SK-N-SH (cell line): ENCODE results near the gene GGTLC2. TPM values are rescaled to one million over a fixed set of nuclear protein-coding genes. Genes with fewer than 3 reads are reported as not detected.

Experiments used
- CTCF ChIA-PET: fragments of 300-600, 350-600 bp; formaldehyde crosslinking; extraction: SDS; loops from one replicate; lab custom pipeline; 2021; lab: Yijun Ruan, JAX
- POLR2A ChIA-PET: fragments of 350-600 bp; sonication (Branson Sonifier 250); formaldehyde crosslinking; extraction: SDS; loops from one replicate; lab custom pipeline; 2020; ENCODE audit warnings: antibody characterized with exemption, inconsistent platforms; lab: Yijun Ruan, JAX
- DNase-seq: peaks from one replicate; pipeline ENCODE4 v3.0.0; 2012
- H2AFZ ChIP-seq: fragments of 200-600 bp; sonication (generic); 2 replicates; pipeline ENCODE4 v1.8.1; 2016; ENCODE audit warnings: antibody characterized with exemption, mild to moderate bottlenecking, low read depth
- H3F3A ChIP-seq: fragments of 200-600 bp; sonication (generic); replicated peaks from 2 replicates; pipeline ENCODE3; 2016; ENCODE audit warnings: antibody characterized with exemption, mild to moderate bottlenecking; ENCODE audit not compliant: insufficient read depth
- H3K27ac ChIP-seq, 2 experiments: fragments of 200-500 bp in 1 of 2; fragments of 200-600 bp in 1 of 2; sonication (Bioruptor generic) in 1 of 2; sonication (generic), shearing (Covaris generic) in 1 of 2; 2 replicates each; pipeline versions ENCODE4 v1.5.1 to v1.6.1; 2014 to 2016; ENCODE audit warnings: low read depth in 2 of 2, inconsistent platforms in 1 of 2, low read length in 1 of 2, mild to moderate bottlenecking in 1 of 2, mixed read lengths in 1 of 2
- H3K27me3 ChIP-seq: fragments of 200-600 bp; sonication (generic), shearing (Covaris generic); 2 replicates; pipeline ENCODE4 v1.6.1; 2016; ENCODE audit warnings: mixed run types; ENCODE audit not compliant: insufficient read depth
- H3K36me3 ChIP-seq, 2 experiments: fragments of 200-500 bp in 1 of 2; fragments of 200-600 bp in 1 of 2; sonication (Bioruptor generic) in 1 of 2; sonication (generic) in 1 of 2; replicated peaks in 1 of 2; 2 replicates each; pipeline versions ENCODE3 to v1.5.1; 2014 to 2016; ENCODE audit warnings: low read length in 1 of 2, mild to moderate bottlenecking in 1 of 2; ENCODE audit not compliant: insufficient read depth in 2 of 2, control insufficient read depth in 1 of 2
- H3K4me1 ChIP-seq, 2 experiments: fragments of 200-500 bp in 1 of 2; fragments of 200-600 bp in 1 of 2; sonication (Bioruptor generic) in 1 of 2; sonication (generic), shearing (Covaris generic) in 1 of 2; 2 replicates each; pipeline versions ENCODE4 v1.5.1 to v1.6.1; 2014 to 2016; ENCODE audit warnings: low read depth in 1 of 2, low read length in 1 of 2, mixed run types in 1 of 2; ENCODE audit not compliant: insufficient read depth in 2 of 2, control insufficient read depth in 1 of 2
- H3K4me2 ChIP-seq: fragments of 200-600 bp; sonication (generic), shearing (Covaris generic); 2 replicates; pipeline ENCODE4 v1.6.1; 2017; ENCODE audit warnings: mixed run types
- H3K4me3 ChIP-seq, 2 experiments: fragments of 200-500 bp in 1 of 2; fragments of 200-600 bp in 1 of 2; sonication (Bioruptor generic) in 1 of 2; sonication (generic), shearing (Covaris generic) in 1 of 2; 2 replicates each; pipeline versions ENCODE4 v1.5.1 to v1.8.1; 2014 to 2016; ENCODE audit warnings: low read depth in 2 of 2, inconsistent platforms in 1 of 2, low read length in 1 of 2, mild to moderate bottlenecking in 1 of 2, mixed read lengths in 1 of 2, moderate library complexity in 1 of 2
- H3K79me2 ChIP-seq: fragments of 200-600 bp; sonication (generic); 2 replicates; pipeline ENCODE4 v1.8.1; 2017; ENCODE audit warnings: mild to moderate bottlenecking; ENCODE audit not compliant: insufficient read depth
- H3K9ac ChIP-seq: fragments of 200-600 bp; sonication (generic); 2 replicates; pipeline ENCODE4 v1.6.1; 2017; ENCODE audit warnings: mixed run types
- H3K9me2 ChIP-seq: fragments of 200-600 bp; sonication (generic); 2 replicates; pipeline ENCODE4 v1.6.1; 2017; ENCODE audit warnings: mixed run types
- H3K9me3 ChIP-seq: fragments of 200-600 bp; sonication (generic); 2 replicates; pipeline ENCODE4 v1.6.1; 2017; ENCODE audit warnings: mixed run types, mild to moderate bottlenecking, moderate library complexity
- H4K20me1 ChIP-seq: fragments of 200-600 bp; sonication (generic); 2 replicates; pipeline ENCODE4 v1.6.1; 2017; ENCODE audit warnings: mild to moderate bottlenecking, mixed run types; ENCODE audit not compliant: insufficient read depth
- FOXJ3 ChIP-seq: sonication (generic); formaldehyde crosslinking; IDR thresholded peaks from 2 replicates; pipeline ENCODE4 v1.5.1; 2020; ENCODE audit warnings: mild to moderate bottlenecking, missing genetic modification reagents
- FOXM1 ChIP-seq: IDR thresholded peaks from 2 replicates; pipeline ENCODE4 v1.4.0; 2012; ENCODE audit warnings: low read depth, mild to moderate bottlenecking
- GABPA ChIP-seq: IDR thresholded peaks from 2 replicates; pipeline ENCODE4 v1.4.0; 2012; ENCODE audit warnings: low read depth, mild to moderate bottlenecking
- GATA2 ChIP-seq: sonication (generic); formaldehyde crosslinking; IDR thresholded peaks from 2 replicates; pipeline ENCODE4 v1.5.0; 2020; ENCODE audit warnings: mild to moderate bottlenecking, missing genetic modification reagents
- NFIC ChIP-seq: IDR thresholded peaks from 2 replicates; pipeline ENCODE4 v1.4.0; 2012; ENCODE audit warnings: borderline replicate concordance
- SIN3A ChIP-seq: IDR thresholded peaks from 2 replicates; pipeline ENCODE4 v1.6.1; 2012; ENCODE audit warnings: low read depth, mild to moderate bottlenecking, low read length, moderate library complexity, borderline replicate concordance
- SMC3 ChIP-seq: IDR thresholded peaks from 2 replicates; pipeline ENCODE4 v1.6.1; 2012; ENCODE audit warnings: low read depth, low read length, improper control_type of control experiment
- WGBS: methylation state at CpG from one replicate; pipeline ENCODE4 v1.1.6; 2017; ENCODE audit warnings: low lambda C conversion rate; 5-methylcytosine and 5-hydroxymethylcytosine counted together
- polyA plus RNA-seq, 3 experiments: library from polyadenylated mRNA; depleted of rRNA; stranded (reverse); fragments of >200 nt; gene quantifications; 2 replicates each; pipeline ENCODE4 v1.2.3, GENCODE V29; 2012

The GGTLC2 gene
- polyA plus RNA-seq, 1 of the 3 experiments (the other 2 are of a cell fraction) = not detected

DNA sequence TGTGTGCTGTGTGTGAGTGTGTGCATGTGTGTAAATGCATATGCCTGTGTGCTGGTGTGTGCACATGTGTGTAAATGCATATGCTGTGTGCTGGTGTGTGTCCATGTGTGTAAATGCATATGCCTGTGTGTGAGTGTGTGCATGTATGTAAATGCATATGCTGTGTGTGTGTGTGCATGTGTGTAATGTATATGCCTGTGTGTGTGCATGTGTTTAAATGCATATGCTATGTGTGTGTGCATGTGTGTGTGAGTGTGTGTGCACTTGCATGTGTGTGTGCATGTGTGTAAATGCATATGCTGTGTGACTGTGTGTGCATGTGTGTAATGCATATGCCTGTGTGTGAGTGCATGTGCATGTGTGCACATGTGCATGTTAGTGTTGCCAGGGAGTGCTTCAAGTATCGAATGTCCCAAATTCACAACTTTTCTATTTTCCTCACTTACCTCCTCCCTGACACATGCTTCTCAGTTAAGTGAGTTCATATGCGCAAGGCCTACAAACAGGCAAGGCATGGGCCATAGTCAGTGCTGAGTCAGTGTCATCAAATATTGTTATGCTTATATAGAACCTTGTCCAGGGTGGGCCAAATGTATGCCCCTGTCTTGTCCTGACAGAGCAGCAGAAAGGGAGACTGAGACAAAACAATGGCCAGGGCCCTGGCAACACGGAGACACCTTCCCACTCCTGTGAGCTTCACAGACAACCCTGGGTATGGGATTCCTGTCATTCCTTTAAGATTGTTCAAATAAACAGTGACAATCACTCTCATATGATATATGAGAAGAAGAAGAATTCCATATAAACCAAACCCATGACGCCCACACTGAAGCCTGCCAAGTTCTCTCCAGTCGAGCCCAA, 38.6 kb downstream of the GGTLC2 start:
- no peaks in the 10 kb centered on the region for H3K9me2 ChIP-seq
- 41% methylated on average over 5 of the region's 5 CpGs for WGBS
- H3K27ac ChIP-seq = no peak overlapping the region
- TF ChIP-seq SMC3 = no peak
- no peak for TF ChIP-seq FOXJ3 (CRISPR knock-in tag)
- no peaks in the 10 kb centered on the region for H3K9me3 ChIP-seq
- no peak overlapping the region for H2AFZ ChIP-seq
- H3K79me2 ChIP-seq = no peaks in the 10 kb centered on the region
- no peak for DNase-seq
- H3K4me1 ChIP-seq = no peaks in the 10 kb centered on the region; a peak in 1 of 4 replicates
- H3K4me3 ChIP-seq = no peak overlapping the region
- no peaks in the 10 kb centered on the region for H4K20me1 ChIP-seq
- H3K36me3 ChIP-seq = no peaks in the 10 kb centered on the region
- CTCF ChIA-PET = interaction anchor here (0.6 to 1.0 kb wide), 2 partner anchors 23 to 103 kb away, joined by 3 read pairs; no protein-coding TSS in a partner anchor
- no peaks in the 10 kb centered on the region for H3K27me3 ChIP-seq
- H3K4me2 ChIP-seq = no peak overlapping the region
- POLR2A ChIA-PET = no interaction called here
- no peak overlapping the region for H3K9ac ChIP-seq
- H3F3A ChIP-seq = no peaks in the 10 kb centered on the region

DNA sequence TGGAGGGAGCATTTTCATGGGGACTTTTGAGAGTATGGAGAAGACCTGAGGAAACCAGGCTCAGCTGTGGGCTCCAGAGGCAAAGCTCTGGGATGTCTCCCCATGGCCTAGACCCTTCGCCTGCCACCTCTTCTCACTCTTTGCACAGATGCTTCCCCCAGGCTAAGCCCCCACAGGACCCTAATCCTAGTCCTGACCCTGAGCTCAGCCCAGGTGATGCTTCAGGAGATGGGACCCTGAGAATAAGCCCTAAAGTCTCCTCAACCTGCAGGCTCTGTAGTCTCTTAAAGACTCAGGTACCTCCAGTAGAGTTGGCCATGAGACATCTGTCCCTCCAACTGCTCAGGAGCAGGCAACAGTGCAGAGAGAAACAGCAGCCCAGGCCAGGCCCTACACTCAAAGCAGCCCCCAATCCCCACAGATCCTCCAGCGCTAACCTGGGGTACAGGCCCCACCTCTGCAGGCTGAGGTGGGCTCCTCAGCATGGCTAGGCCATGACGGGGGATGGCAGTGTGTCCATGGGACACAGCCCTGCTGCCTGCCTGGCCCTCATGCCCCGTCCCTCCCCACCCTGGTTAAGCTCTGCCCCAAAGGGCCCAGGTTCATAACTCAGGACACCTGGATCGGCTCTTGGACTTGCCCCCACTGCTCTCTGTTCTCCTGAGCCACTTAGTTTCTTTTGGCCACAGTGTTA, 39.4 kb downstream of the GGTLC2 start:
- Histone ChIP-seq H3K27ac (no peak overlapping the region), H3F3A (no peaks in the 10 kb centered on the region), H3K79me2 (no peaks in the 10 kb centered on the region), H2AFZ (no peak overlapping the region), H3K4me2 (no peak overlapping the region), H4K20me1 (no peaks in the 10 kb centered on the region), H3K9me2 (no peaks in the 10 kb centered on the region), H3K4me1 (no peaks in the 10 kb centered on the region; a peak in 1 of 4 replicates), H3K36me3 (no peaks in the 10 kb centered on the region), H3K9ac (no peak overlapping the region), H3K9me3 (no peaks in the 10 kb centered on the region), H3K4me3 (no peak overlapping the region), H3K27me3 (no peaks in the 10 kb centered on the region)
- TF ChIP-seq SIN3A = no peak
- TF ChIP-seq NFIC = no peak
- no peak for TF ChIP-seq FOXM1
- no peak for TF ChIP-seq GABPA
- TF ChIP-seq GATA2 (CRISPR knock-in tag) = no peak
- ChIA-PET POLR2A (no interaction called here), CTCF (interaction anchor here (0.9 to 2.5 kb wide), 7 partner anchors 17 to 253 kb away, joined by 3 to 17 read pairs (median 4); no protein-coding TSS in a partner anchor)
- WGBS = 27% methylated on average over 4 of the region's 5 CpGs
- no peak for DNase-seq
